ENCODE measurements around the gene CYBB. TPM values are rescaled to one million over a fixed set of nuclear protein-coding genes. Genes with fewer than 3 reads are reported as not detected.

Gene CYBB
- total RNA-seq, 6 donors from 2014 or later: 12.1 to 254 (median 45.5) TPM

- H3K4me3 ChIP-seq: peak within 1 kb of the TSS; percentile 52 to 85 (median 74)
- peaks cover 0 to 5% (median 0%) of the 10 kb centered on the region in 4 donors for H3K27me3 ChIP-seq
- 0 to 45% methylated on average over 1 to 58 of the region's 67 CpGs for WGBS, 2 donors
- no peaks in the 10 kb centered on the region for H3K36me3 ChIP-seq
- TF ChIP-seq CTCF (IDR thresholded peaks at IDR 0.05) (peak in 1 of 6 experiments; percentile 26), EP300 (IDR thresholded peaks at IDR 0.05) (peak in 1 of 4 donors; percentile 2), POLR2A (IDR thresholded peaks at IDR 0.05) (peak in 3 of 4 donors; percentile 67 to 90 (median 85)), POLR2AphosphoS5 (IDR thresholded peaks at IDR 0.05) (peak; percentile 59 to 92)
- no peaks in the 10 kb centered on the region for H3K9me3 ChIP-seq
- H3K4me1 ChIP-seq: no peaks in the 10 kb centered on the region
- peak within 1 kb of the TSS; percentile 81 to 93 (median 88) for H3K27ac ChIP-seq
- peak; percentile 89 to 95 for DNase-seq
- ATAC-seq (ENCODE audit: low FRiP score in 2 of 2): peak; percentile 97 to 99
These were observed 67.3 kb downstream of the CYBB start, which contains the start of gene DYNLT3 for GRCh38 chrX:37846934-37847732. Gene DYNLT3 (minus strand): TSS chrX:37847571. CDS start chrX:37847510, 61 bp downstream.

- Histone ChIP-seq H3K9me3 (no peaks in the 10 kb centered on the region), H3K27ac (peak overlapping the region; percentile 81 to 93 (median 88)), H3K27me3 (peaks cover 0 to 5% (median 0%) of the 10 kb centered on the region in 4 donors), H3K36me3 (no peaks in the 10 kb centered on the region), H3K4me3 (peak overlapping the region in 3 of 4 donors; percentile 69 to 85 (median 79)), H3K4me1 (no peaks in the 10 kb centered on the region)
- DNase-seq (no peak), ATAC-seq (ENCODE audit: low FRiP score in 2 of 2) (no peak)
- WGBS, 2 donors: 33 to 34% methylated on average over 2 to 5 of the region's 5 CpGs
- TF ChIP-seq POLR2AphosphoS5 (IDR thresholded peaks at IDR 0.05) (no peak), CTCF (IDR thresholded peaks at IDR 0.05) (no peak), POLR2A (IDR thresholded peaks at IDR 0.05) (peak in 1 of 4 donors; percentile 3), EP300 (IDR thresholded peaks at IDR 0.05) (no peak)
These were observed 67.9 kb downstream of the CYBB start for GRCh38 chrX:37847733-37848197.

- H3K4me3 ChIP-seq: no peak overlapping the region
- TF ChIP-seq POLR2AphosphoS5 (IDR thresholded peaks at IDR 0.05) (no peak), POLR2A (IDR thresholded peaks at IDR 0.05) (no peak), EP300 (IDR thresholded peaks at IDR 0.05) (no peak), CTCF (IDR thresholded peaks at IDR 0.05) (no peak)
- no peaks in the 10 kb centered on the region for H3K4me1 ChIP-seq
- 60 to 61% methylated on average over 3 of the region's 3 CpGs for WGBS, 2 donors
- no peak for ATAC-seq (ENCODE audit: low FRiP score in 2 of 2)
- H3K27ac ChIP-seq: no peak overlapping the region
- no peaks in the 10 kb centered on the region for H3K36me3 ChIP-seq
- H3K27me3 ChIP-seq: no peaks in the 10 kb centered on the region
- H3K9me3 ChIP-seq: no peaks in the 10 kb centered on the region
- DNase-seq: no peak
These were observed 74.3 kb downstream of the CYBB start for GRCh38 chrX:37854148-37854547.

GRCh38 chrX:37854748-37855147, 74.9 kb downstream of the CYBB start:
- WGBS, 2 donors: 34 to 56% methylated on average over 2 of the region's 2 CpGs
- no peak for TF ChIP-seq CTCF (IDR thresholded peaks at IDR 0.05)
- no peak for TF ChIP-seq POLR2AphosphoS5 (IDR thresholded peaks at IDR 0.05)
- no peak for TF ChIP-seq EP300 (IDR thresholded peaks at IDR 0.05)
- no peak for TF ChIP-seq POLR2A (IDR thresholded peaks at IDR 0.05)
- no peak for ATAC-seq (ENCODE audit: low FRiP score in 2 of 2)

More at GRCh38 chrX:37854748-37855147, 74.9 kb downstream of the CYBB start:
- H3K4me3 ChIP-seq: no peak overlapping the region
- no peaks in the 10 kb centered on the region for H3K9me3 ChIP-seq
- no peaks in the 10 kb centered on the region for H3K27me3 ChIP-seq
- no peak overlapping the region for H3K27ac ChIP-seq
- DNase-seq: no peak
- no peaks in the 10 kb centered on the region for H3K36me3 ChIP-seq
- no peaks in the 10 kb centered on the region for H3K4me1 ChIP-seq
